Jurkat, Clone E6-1 (cell line): ENCODE measurements around the gene PCOLCE2.
"Not testable (repeated sequence)": the region's sequence is repeated elsewhere in the genome, so short reads cannot be mapped to it uniquely, and the experiment has no call there.

ENCODE experiments used
- DNase-seq: peaks from one replicate; pipeline ENCODE4 v3.0.0-alpha.2; 2011; ENCODE audit warnings: low read depth, low spot score
- H3K4me3 ChIP-seq: 2 replicates; pipeline ENCODE4 v1.5.1; 2011; ENCODE audit warnings: mild to moderate bottlenecking, low read length, control low read depth, moderate library complexity

Gene PCOLCE2

DNA sequence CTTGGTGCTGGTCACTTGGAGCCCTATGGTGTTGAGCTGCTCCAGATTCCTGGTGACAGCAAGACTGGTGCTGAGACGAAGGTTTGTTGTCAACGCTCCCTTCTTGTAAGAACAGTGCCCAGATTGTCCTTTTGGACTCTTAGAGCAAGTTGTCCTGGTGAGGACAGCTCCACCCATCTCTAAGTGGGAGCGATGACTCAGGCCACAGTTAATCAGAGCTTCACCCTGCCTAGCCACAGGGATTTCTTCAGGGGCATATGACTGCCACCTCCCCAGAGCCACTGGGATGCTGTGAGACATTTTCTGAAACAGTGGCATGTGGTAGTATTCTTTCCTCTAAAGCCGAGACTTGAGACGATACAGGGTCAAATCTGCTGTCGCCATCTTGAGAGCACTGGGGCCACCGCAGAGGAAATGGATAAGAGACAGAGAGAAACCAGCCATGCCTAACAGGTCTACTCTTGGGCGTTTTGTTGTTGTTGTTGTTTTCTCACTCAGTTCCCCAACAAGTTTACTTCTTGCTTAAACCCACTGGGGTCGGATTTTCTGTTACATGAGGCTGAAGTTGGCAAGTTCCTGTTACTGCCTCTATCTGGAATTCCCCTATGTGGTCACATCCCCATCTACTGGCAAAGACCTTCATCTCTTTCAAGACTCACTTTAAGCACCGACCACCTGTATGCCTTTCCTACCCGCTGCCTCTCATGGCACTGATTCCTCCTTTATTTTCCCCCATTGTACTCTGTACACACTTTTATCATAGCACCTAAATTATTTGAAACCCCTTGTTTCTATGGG, 16.0 kb upstream of the PCOLCE2 start:
- peak; percentile 25 for DNase-seq
- no peak overlapping the region for H3K4me3 ChIP-seq

DNA sequence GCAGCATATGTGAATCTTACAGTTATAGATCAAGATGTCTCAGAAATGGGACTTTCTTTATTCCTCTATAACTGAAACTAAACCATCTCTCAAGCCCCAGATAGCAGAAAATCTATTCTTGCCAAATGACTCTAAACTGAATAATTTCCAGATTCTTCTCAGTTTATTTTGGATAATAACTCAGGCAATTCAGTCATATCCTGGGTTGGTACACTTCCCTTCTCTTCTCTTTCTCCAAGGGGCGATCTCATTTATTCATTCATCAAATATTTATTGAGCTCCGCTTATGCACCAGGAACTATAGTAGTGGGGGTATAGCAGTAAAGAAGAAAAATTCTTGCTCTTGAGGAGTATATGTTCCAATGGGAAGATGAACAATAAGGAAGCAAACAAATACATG, 13.5 kb upstream of the PCOLCE2 start:
- no peak overlapping the region for H3K4me3 ChIP-seq
- DNase-seq = no peak

- DNase-seq = no peak
- no peak overlapping the region for H3K4me3 ChIP-seq
These were observed 9.7 kb upstream of the PCOLCE2 start for GRCh38 chr3:142898346-142899213.

DNA sequence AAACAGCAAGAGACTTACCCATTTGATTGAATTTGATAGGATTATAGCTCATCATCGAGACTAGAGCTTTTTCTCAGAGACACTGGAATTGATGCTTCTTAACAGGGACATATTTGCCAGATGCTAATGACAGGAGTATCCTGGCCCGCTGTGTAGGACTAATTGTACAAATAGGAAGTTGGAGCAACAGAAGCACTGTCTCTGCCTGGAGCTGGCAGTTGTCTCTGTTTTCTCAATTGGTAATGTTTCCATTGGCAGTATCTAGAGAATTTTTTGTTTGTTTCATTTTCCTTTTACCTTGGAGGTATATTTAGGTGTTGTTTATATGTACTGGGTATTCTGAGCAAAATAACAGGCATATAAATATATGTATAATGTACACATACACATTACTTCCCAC, 8.9 kb upstream of the PCOLCE2 start:
- H3K4me3 ChIP-seq = no peak overlapping the region
- DNase-seq = no peak

DNA sequence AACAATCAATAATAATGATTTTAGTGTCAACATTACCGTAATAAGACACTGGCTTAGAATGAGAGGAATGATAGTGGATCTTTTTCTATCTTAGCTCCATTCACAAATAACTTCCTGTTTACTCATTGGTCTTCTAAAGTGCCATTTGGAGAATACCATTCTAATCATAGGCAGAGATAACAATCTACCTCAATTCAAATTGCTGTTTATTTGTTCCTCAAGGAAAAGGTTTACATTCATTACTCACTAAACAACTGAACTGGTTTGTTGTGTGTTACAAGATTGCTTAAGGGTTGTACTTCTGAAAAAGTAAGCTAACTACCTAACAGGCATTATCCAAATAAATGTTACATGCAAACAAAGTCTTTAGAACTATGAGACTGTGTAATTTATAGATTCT, 8.1 kb upstream of the PCOLCE2 start:
- no peak overlapping the region for H3K4me3 ChIP-seq
- DNase-seq = no peak

DNA sequence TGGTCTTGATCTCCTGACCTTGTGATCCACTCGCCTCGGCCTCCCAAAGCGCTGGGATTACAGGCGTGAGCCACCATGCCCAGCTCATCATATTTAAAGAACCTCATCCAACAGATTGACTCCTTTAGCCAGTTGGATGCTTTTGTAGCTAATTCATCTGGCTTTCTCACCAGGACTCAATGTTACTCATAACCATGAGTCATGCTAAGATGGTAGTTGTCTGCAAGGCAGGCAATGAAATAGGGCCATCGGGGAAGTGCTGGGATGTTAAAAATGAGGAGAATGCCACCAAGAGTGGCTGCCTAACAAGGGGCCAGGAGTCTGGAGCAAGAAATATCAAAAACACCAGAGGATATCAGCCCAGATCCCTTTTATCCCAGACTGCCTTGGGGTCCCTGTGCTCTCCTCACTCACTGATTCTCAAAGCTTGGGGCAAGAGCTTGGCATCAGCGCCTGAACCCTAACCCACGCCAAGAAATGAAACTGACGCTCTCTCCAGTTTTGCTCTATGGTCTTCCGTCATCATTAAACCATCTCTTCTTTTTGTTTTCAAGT, 7.4 kb upstream of the PCOLCE2 start:
- no peak for DNase-seq
- H3K4me3 ChIP-seq = no peak overlapping the region

DNA sequence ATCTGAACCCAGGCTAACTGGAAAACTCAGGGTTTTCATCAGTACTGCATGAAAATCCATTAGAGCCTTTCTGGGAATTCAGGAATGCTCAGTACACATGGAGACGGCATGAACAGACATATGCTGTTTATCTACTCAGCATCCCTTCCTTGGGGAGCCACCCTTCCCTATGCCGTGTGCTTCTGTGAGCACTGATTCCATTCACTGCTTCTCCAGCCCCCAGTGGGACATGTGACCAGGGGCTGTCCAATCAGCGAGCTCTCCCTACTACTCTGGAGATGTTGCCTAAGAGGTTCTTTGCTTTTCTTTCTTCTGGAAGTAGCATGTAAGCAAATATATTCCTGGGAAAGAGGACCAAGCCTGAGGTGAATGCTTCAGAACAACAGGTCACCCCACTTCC, 5.6 kb upstream of the PCOLCE2 start:
- no peak overlapping the region for H3K4me3 ChIP-seq

DNA sequence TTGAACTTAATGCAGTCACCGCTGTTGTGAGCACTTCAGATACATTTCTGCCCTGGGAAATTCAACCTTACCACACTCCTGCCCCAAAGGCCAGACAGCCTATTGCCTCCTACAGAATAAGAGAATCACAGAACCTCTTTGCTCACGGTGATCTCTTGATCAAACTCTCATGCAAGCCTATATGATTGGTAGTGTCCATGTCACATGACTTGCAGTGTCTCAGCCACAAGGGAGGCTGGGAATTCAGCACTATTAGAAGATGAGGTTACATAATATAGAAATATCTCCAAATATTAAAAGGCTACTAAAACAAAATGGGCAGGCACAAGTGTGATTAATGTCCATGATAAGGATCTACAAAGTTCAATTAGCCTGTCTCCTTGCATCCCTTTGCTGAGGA, 3.8 kb upstream of the PCOLCE2 start:
- no peak overlapping the region for H3K4me3 ChIP-seq
- no peak for DNase-seq

More for the DNA sequence above, 5.6 kb upstream of the PCOLCE2 start:
- DNase-seq = no peak

GRCh38 chr3:142890592-142890991, 1.7 kb upstream of the PCOLCE2 start:
- DNase-seq = no peak
- no peak overlapping the region for H3K4me3 ChIP-seq

DNA sequence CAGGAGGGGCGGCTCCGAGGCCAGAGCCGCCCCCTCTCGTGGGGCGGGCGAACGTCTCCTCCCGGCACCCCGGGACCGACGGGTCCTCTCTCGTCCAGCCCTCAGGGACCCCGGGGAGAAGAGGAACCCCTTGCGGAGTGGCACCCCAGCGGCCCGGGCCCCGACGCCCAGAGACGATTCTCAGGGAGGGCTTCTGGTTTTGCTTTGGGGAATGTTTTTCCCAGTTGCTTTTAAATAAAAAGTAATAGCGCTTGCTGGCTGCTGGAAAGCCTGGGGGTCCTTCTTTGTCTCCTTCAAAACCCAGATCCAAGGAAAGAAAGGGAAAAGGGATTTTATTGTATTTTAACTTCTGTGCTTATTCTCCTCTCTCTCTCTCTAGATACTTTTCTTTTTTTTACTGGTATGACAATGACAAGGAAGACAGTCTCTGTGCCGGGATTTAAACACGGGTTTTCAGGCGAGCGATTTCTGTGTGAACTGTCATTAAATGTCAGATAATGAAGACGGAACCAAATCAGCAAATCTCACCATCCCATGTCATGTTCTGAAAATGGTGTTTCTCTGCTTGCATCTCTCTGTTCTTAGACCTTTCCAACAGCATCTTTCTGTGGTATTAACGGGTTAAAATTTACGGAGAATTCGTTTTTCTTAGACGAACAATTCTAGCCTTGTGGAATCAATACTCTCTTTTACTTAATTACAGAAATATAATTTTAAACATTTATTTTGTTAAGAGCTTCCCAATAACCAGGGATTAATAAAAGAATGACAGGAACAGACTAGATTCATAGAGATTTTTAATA, 530 bp upstream of the PCOLCE2 start:
- no peak for DNase-seq
- H3K4me3 ChIP-seq = peak overlapping the region; percentile 56

- peak overlapping the region; percentile 56 for H3K4me3 ChIP-seq
These were observed 793 bp downstream of the PCOLCE2 start for GRCh38 chr3:142888099-142888480.

GRCh38 chr3:142886940-142887339, 1.9 kb downstream of the PCOLCE2 start:
- H3K4me3 ChIP-seq = no peak overlapping the region
- DNase-seq = no peak

More at GRCh38 chr3:142888099-142888480, 793 bp downstream of the PCOLCE2 start:
- peak; percentile 46 for DNase-seq

DNA sequence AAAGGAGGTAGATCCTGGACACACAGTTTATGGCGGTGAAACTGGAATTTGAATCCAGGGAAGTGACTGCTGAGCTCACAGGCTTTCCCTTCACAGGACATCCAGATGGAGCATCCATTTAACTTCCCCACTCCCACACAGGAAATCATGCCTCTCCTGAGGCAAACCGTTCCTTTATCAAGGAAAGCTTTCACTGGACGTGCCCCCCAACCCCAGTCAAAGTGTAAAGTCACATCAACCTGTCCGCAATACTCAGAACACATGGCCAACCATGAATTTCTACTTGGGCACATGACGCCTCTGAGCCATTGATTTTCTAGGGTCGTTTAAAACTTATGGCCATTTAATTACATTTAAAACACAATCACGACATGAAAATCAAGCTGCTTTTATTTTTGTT, 2.9 kb downstream of the PCOLCE2 start:
- H3K4me3 ChIP-seq = no peak overlapping the region
- no peak for DNase-seq

DNA sequence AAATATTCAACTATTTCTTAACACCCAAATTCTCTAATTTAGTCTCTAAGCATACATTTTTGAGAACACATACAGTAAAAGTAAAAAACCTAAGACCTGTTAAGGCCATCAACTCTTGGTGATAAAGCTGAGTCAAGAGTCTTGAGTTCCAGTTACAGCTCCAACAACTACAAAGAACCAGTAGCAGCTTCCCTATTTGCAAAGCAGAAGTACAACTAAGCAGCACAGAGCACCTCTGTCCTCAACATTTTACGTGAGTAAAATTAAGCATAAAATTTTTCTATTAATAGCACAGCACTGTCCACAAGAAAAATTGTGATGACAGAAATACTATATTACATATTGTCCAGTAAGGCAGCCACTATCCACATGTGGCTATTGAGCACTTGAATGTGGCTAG, 4.4 kb downstream of the PCOLCE2 start:
- no peak overlapping the region for H3K4me3 ChIP-seq
- DNase-seq = no peak

GRCh38 chr3:142883534-142883933, 5.3 kb downstream of the PCOLCE2 start:
- H3K4me3 ChIP-seq, DNase-seq: not testable (repeated sequence)

DNA sequence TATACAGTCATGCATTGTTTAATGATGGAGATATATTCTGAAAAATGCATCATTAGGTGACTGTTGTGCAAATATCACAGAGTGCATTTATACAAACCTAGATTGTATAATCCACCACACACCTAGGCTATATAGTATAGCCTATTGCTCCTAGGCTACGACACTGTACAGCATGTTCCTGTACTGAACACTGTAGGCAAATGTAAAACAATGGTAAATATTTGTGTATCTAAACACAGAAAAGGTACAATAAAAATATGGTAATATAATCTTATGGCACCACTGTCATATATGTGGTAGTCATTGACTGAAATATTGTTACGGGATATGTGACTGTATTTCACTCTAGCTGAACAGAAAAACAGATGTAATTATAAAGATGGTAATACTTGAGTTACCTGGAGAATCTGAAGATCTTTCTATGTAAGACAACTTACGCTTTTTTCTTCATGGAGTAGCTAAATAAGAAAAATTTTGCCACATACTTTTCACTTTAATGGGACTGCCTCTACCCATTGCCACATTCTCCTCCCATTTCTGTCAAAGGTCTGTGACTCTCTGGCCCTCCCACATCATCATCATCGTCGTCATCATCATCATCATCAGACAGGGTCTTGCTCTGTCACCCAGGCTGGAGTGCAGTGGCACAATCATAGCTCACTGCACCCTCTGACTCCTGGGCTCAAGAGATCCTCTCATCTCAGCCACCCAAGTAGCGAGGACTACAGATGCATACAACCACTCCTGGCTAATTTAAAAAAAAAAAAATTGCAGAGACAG, 7.2 kb downstream of the PCOLCE2 start:
- DNase-seq = no peak
- H3K4me3 ChIP-seq = no peak overlapping the region

GRCh38 chr3:142878649-142879300, 10.1 kb downstream of the PCOLCE2 start:
- H3K4me3 ChIP-seq = no peak overlapping the region
- DNase-seq = no peak

DNA sequence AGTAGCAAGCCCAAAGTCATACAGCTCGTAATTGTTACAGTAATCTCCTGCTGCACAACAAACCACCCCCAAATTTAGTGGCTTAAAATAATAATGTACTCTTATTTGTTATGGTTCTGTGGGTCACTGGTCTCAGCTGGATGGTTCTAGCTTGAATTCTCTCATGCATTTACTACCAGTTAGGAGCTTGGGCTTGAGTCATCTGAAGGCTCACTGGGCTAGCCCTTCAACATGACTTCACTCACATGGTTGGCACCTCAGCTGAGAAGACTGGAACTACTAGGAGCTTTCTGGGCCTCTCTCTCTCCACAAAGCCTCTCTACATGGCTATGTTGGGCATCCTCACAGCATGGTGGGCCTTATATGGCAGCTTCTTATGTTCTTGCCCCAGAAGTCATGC, 12.5 kb downstream of the PCOLCE2 start:
- no peak for DNase-seq
- no peak overlapping the region for H3K4me3 ChIP-seq
